ENCODE data around the gene PARM1.

DNA sequence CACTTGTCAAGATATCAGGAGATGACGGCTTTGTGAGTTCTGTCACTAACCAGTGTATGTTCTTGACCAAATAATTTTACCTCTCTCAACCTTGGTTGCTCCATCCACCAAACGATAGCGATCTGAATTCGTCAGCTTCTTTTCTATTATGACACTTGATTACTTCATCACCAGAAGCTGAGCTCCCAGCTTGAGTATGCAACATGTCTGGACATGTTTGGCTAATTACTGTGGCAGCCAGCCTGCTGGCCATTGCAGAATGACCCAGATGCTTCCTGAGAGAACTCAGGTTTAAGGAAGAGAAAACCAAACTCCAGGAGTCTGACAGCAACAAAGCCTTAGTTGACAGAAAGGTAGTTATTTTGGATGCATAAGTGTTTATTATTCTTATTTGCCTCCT is 46.4 kb upstream of the PARM1 start:
- no peak for TF ChIP-seq SPI1 (IDR thresholded peaks at IDR 0.05; ENCODE audit: borderline replicate concordance, low read depth)
- TF ChIP-seq, protein P1, sequence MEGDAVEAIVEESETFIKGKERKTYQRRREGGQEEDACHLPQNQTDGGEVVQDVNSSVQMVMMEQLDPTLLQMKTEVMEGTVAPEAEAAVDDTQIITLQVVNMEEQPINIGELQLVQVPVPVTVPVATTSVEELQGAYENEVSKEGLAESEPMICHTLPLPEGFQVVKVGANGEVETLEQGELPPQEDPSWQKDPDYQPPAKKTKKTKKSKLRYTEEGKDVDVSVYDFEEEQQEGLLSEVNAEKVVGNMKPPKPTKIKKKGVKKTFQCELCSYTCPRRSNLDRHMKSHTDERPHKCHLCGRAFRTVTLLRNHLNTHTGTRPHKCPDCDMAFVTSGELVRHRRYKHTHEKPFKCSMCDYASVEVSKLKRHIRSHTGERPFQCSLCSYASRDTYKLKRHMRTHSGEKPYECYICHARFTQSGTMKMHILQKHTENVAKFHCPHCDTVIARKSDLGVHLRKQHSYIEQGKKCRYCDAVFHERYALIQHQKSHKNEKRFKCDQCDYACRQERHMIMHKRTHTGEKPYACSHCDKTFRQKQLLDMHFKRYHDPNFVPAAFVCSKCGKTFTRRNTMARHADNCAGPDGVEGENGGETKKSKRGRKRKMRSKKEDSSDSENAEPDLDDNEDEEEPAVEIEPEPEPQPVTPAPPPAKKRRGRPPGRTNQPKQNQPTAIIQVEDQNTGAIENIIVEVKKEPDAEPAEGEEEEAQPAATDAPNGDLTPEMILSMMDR (IDR thresholded peaks at IDR 0.05; ENCODE audit: insufficient read depth, low read length): no peak
